Thymus (tissue), 11 donors: ENCODE data around the gene EFEMP2. TPM values are rescaled to one million over a fixed set of nuclear protein-coding genes. Genes with fewer than 3 reads are reported as not detected.
A peak's percentile ranks its signal among the peaks of the same experiment; 100 is the strongest.

Experiments used
- DNase-seq, 9 donors: peaks; one replicate each; pipeline ENCODE4 v3.0.0-alpha.2; 2013; ENCODE audit warnings: low spot score in 9 of 9, low read depth in 6 of 9, missing footprints in 1 of 9
- H3K27ac ChIP-seq, 2 donors: one replicate each; pipeline ENCODE4 v1.5.1; 2013; ENCODE audit warnings: control low read depth in 1 of 2, low read depth in 1 of 2, low read length in 1 of 2, mild to moderate bottlenecking in 1 of 2, moderate library complexity in 1 of 2
- H3K27me3 ChIP-seq, 2 donors: one replicate each; pipeline ENCODE4 v1.5.1; 2013; ENCODE audit warnings: low read length in 1 of 2; ENCODE audit not compliant: control insufficient read depth in 2 of 2, insufficient read depth in 1 of 2
- H3K36me3 ChIP-seq, 2 donors: one replicate each; pipeline ENCODE4 v1.5.1; 2013; ENCODE audit warnings: low read length in 1 of 2, mild to moderate bottlenecking in 1 of 2, moderate library complexity in 1 of 2; ENCODE audit not compliant: control insufficient read depth in 2 of 2, insufficient read depth in 2 of 2
- H3K4me1 ChIP-seq, 2 donors: one replicate each; pipeline ENCODE4 v1.5.1; 2013; ENCODE audit warnings: low read length in 2 of 2; ENCODE audit not compliant: control insufficient read depth in 2 of 2, insufficient read depth in 2 of 2
- H3K4me3 ChIP-seq, 2 donors: one replicate each; pipeline ENCODE4 v1.5.1; 2013; ENCODE audit warnings: low read length in 2 of 2, control low read depth in 1 of 2, mild to moderate bottlenecking in 1 of 2
- H3K9me3 ChIP-seq, 2 donors: one replicate each; pipeline ENCODE4 v1.5.1; 2013; ENCODE audit warnings: low read length in 1 of 2, mild to moderate bottlenecking in 1 of 2; ENCODE audit not compliant: control insufficient read depth in 2 of 2, insufficient read depth in 1 of 2
- WGBS: extraction: QIAGEN DNeasy Blood & Tissue Kit; methylation state at CpG from one replicate; pipeline ENCODE4 v1.1.7; 2013; 5-methylcytosine and 5-hydroxymethylcytosine counted together
- polyA plus RNA-seq: library from polyadenylated mRNA; stranded (reverse); fragments of 200-250 nt; gene quantifications from one replicate; pipeline ENCODE4 v1.2.3, GENCODE V29; 2013
- total RNA-seq: library from RNA; stranded (reverse); fragments of 120-200 nt; gene quantifications from one replicate; pipeline ENCODE4 v1.2.4, GENCODE V29; 2013
- donor health status: healthy.

Gene EFEMP2
- total and polyA plus RNA-seq, 2 donors, result 11.9 to 41.8 TPM

DNA sequence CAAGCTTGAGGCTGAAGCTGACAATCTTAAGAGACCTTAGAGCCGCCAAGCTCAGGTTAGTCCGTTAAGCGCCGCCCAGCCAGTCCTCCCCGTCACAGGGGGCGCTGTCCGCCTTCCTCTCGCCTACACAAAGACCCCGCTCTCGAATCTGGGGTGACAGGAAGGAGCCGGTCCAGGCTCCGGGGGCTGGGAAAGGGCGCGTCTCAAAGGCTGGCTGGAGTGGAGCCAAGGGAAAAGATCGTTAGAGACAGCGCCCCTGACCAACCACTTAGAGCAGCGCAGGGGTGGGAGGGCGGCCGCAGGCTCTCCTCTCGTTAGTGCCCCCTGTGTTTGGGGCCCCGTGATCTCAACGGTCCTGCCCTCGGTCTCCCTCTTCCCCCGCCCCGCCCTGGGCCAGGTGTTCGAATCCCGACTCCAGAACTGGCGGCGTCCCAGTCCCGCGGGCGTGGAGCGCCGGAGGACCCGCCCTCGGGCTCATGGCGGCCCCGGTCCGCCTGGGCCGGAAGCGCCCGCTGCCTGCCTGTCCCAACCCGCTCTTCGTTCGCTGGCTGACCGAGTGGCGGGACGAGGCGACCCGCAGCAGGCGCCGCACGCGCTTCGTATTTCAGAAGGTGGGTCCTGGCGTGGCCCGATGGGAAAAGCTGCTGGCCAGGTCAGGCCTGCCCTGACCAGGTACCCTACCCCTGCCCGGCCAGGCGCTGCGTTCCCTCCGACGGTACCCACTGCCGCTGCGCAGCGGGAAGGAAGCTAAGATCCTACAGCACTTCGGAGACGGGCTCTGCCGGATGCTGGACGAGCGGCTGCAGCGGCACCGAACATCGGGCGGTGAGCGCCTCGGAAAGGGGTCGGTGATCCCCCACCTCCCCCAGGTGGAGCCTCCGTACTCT, 12.1 kb downstream of the EFEMP2 start, which contains the start of gene MUS81:
TSS of gene MUS81 (plus strand) at position 156 of the 887 bp plus-strand sequence. CDS start at position 477, 321 bp downstream.
- Histone ChIP-seq H3K36me3 (peaks cover 50 to 54% of the 10 kb centered on the region in 2 donors), H3K27me3 (no peaks in the 10 kb centered on the region), H3K9me3 (peaks cover 0 to 8% of the 10 kb centered on the region in 2 donors), H3K4me3 (peak within 1 kb of the TSS; percentile 75 to 93), H3K4me1 (peaks cover 18 to 43% of the 10 kb centered on the region in 2 donors), H3K27ac (peak within 1 kb of the TSS; percentile 97 to 99)
- DNase-seq, result peak; percentile 92 to 99 (median 96)
- WGBS, result under 1% methylated on average over 78 of the region's 78 CpGs

GRCh38 chr11:65859812-65860277, 12.8 kb downstream of the EFEMP2 start:
- no peaks in the 10 kb centered on the region for H3K27me3 ChIP-seq
- peak overlapping the region; percentile 75 to 93 for H3K4me3 ChIP-seq
- no peak for DNase-seq
- H3K36me3 ChIP-seq, result peaks cover 50 to 54% of the 10 kb centered on the region in 2 donors
- peak overlapping the region; percentile 97 to 99 for H3K27ac ChIP-seq
- under 1% methylated on average over 16 of the region's 16 CpGs for WGBS
- H3K9me3 ChIP-seq, result peaks cover 0 to 8% of the 10 kb centered on the region in 2 donors
- H3K4me1 ChIP-seq, result peaks cover 22 to 45% of the 10 kb centered on the region in 2 donors

GRCh38 chr11:65859095-65859811, 13.3 kb downstream of the EFEMP2 start:
- H3K36me3 ChIP-seq, result peaks cover 50 to 54% of the 10 kb centered on the region in 2 donors
- peaks cover 0 to 8% of the 10 kb centered on the region in 2 donors for H3K9me3 ChIP-seq
- no peaks in the 10 kb centered on the region for H3K27me3 ChIP-seq
- peak overlapping the region; percentile 97 to 99 for H3K27ac ChIP-seq
- WGBS, result under 1% methylated on average over 46 of the region's 46 CpGs
- peak; percentile 95 to 100 (median 98) for DNase-seq
- H3K4me3 ChIP-seq, result peak overlapping the region; percentile 75 to 93
- peaks cover 22 to 45% of the 10 kb centered on the region in 2 donors for H3K4me1 ChIP-seq

DNA sequence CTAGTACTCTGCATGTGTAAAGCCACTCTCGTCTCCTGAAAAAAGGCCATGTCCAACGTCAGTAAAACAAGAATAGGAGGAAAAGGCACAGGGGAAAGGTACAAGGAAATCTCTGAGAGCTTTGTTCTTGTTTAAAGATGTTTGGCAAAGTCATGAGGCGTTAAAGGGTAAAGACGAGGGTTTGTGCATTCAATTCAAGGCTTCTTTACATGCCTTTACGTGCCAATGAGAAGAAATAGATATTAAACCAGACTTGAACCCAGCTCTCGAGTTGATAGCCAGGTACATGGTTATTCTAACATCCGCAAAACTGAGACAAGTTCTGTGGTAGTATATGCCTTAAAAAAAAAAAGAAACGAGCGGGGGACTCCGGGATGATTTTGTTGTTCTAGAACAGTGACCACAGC, 13.9 kb downstream of the EFEMP2 start:
- under 1% methylated on average over 10 of the region's 10 CpGs for WGBS
- peaks cover 50 to 54% of the 10 kb centered on the region in 2 donors for H3K36me3 ChIP-seq
- peaks cover 22 to 45% of the 10 kb centered on the region in 2 donors for H3K4me1 ChIP-seq

DNA sequence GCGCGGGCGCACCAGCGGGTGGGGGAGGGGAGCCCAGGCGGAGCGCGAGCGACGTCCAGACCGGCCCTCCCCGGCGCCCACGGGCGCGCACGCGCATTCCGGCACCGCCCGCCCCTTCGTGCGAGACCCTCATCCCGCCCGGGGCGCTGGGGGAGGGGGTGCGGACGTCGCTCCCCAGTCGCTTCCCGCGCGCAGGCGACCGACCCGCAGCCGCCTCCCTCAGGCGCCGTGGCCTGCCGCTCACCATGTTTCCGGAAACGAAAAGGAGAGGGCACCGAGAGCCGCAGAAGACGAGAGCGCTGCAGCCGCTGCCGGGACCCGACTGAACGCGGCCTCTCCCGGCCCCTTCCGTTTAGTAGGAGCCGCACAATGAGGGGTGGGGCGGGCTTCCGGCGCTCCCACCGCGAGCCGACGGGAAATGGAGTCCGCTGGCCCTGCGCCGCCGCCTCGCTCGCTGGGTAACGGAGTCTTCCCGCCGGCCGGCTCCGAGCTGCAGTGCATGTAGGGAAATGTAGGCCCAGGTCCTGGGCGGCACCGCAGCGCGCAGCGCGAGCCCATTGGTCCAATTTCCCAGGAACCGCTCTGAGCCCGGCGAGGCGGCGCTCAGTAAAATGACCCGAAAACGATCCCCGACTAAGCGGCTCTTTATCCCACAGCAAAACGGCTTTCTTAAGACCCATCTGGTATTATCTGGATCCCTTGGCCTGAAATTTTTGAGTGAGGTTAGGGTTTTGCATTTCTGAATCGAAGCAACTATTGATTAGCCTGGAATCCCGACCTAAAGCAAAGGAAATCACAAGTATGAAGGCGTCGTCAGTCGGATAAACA, 14.5 kb downstream of the EFEMP2 start, which contains the start of gene CFL1:
TSS of gene CFL1 (minus strand) at position 328 of the 828 bp plus-strand sequence. CDS start at position 247, 81 bp downstream.
- peak within 1 kb of the TSS; percentile 75 to 93 for H3K4me3 ChIP-seq
- peaks cover 50 to 54% of the 10 kb centered on the region in 2 donors for H3K36me3 ChIP-seq
- H3K27me3 ChIP-seq, result no peaks in the 10 kb centered on the region
- H3K27ac ChIP-seq, result peak within 1 kb of the TSS; percentile 97 to 99
- peak; percentile 87 to 98 (median 96) for DNase-seq
- peaks cover 22 to 45% of the 10 kb centered on the region in 2 donors for H3K4me1 ChIP-seq
- H3K9me3 ChIP-seq, result peaks cover 0 to 11% of the 10 kb centered on the region in 2 donors
- WGBS, result under 1% methylated on average over 92 of the region's 92 CpGs

More for the DNA sequence above, 13.9 kb downstream of the EFEMP2 start:
- peak in 1 of 9 donors; percentile 29 for DNase-seq
- Histone ChIP-seq H3K27me3 (no peaks in the 10 kb centered on the region), H3K9me3 (peaks cover 0 to 8% of the 10 kb centered on the region in 2 donors), H3K27ac (peak overlapping the region; percentile 97 to 99), H3K4me3 (peak overlapping the region; percentile 75 to 93)

DNA sequence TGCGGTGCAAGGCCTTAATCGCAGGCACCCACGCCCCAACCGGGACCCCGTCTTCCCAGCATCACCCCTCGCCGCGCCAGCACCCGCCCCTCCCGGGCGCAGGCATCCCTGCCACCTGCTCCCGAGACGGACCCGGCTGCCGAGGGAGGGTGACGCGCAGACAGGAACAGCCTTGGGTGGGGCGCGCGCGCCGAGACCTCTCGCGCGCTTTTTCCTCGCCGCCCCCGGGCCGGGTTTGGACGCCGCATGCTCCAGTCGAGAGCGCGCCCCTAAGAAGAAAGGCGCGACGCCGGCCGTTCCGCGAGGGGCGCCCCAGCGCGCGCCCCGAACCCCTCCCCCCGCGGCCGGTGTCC, 15.1 kb downstream of the EFEMP2 start:
- peaks cover 22 to 45% of the 10 kb centered on the region in 2 donors for H3K4me1 ChIP-seq
- DNase-seq, result peak in 6 of 9 donors; percentile 55 to 83 (median 64)

DNA sequence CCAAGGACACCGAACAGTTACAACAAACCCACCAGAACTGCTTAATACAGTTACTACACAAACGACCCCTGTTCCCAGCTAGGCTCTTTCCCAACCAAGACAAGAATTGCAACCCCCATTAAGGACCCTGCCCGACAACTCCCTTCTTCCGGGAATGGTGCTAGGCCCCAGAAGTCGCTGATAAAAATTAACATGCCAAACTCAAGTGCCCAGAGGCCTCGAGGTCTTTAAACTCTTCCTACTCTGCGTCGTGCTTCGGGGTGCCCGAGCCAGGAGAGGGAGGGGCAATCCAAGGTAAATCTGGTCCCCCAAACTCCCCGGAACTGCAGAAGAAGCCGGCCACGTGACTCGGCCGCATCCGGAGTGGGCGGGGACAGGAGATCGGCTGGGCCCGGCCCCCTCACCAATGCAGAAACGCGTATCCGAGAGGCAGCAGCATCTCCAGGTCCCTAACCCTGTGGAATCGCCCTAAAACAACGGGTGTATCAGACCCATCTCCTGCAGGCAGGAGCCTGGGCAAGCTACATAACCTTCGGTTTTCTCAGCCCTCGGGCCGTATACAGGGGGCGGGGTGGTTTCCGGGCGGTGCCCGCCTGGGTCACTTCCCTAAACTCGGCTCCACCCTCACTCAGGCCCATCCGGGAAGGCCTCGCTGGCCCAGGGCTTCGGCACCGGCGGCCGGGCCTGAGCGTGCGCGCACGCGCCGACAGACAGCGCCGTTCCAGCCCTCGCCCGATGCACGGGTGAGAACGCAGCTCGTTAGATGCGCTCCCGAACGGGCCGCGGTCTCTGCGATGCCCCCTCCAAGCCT, 15.7 kb downstream of the EFEMP2 start:
- peaks cover 2 to 23% of the 10 kb centered on the region in 2 donors for H3K9me3 ChIP-seq
- WGBS, result 2% methylated on average over 57 of the region's 57 CpGs
- H3K4me3 ChIP-seq, result peak overlapping the region; percentile 75 to 93
- peak overlapping the region; percentile 93 to 99 for H3K27ac ChIP-seq
- peaks cover 50 to 54% of the 10 kb centered on the region in 2 donors for H3K36me3 ChIP-seq
- no peaks in the 10 kb centered on the region for H3K27me3 ChIP-seq
- peak in 8 of 9 donors; percentile 60 to 90 (median 76) for DNase-seq
- H3K4me1 ChIP-seq, result peaks cover 22 to 44% of the 10 kb centered on the region in 2 donors

More for the DNA sequence above, 15.1 kb downstream of the EFEMP2 start:
- Histone ChIP-seq H3K9me3 (peaks cover 0 to 17% of the 10 kb centered on the region in 2 donors), H3K27ac (peak overlapping the region; percentile 93 to 99), H3K4me3 (peak overlapping the region; percentile 75 to 93), H3K36me3 (peaks cover 50 to 54% of the 10 kb centered on the region in 2 donors), H3K27me3 (no peaks in the 10 kb centered on the region)
- WGBS, result 1% methylated on average over 49 of the region's 49 CpGs
